Measurements from ENCODE around the gene ULK3. TPM values are rescaled to one million over a fixed set of nuclear protein-coding genes. Genes with fewer than 3 reads are reported as not detected.

The ULK3 gene
- total and polyA plus RNA-seq, 2 donors (not counting 1 experiment from before 2014, with no cell fraction given) = 51.1 to 108 TPM

- peak overlapping the region; percentile 55 for H3K4me2 ChIP-seq (replicated peaks; ENCODE audit: low read depth, low read length, poor library complexity, severe bottlenecking)
- H3K27me3 Mint-ChIP-seq = no peaks in the 10 kb centered on the region
- peak overlapping the region; percentile 41 to 68 for H3K27ac ChIP-seq (ENCODE audit: low read length in 2 of 2)
- peak overlapping the region in 1 of 5 experiments; percentile 12 for H3K4me3 ChIP-seq (ENCODE audit: control extremely low read depth in 1 of 5, extremely low read depth in 1 of 5, insufficient read depth in 1 of 5, low read depth in 2 of 5, low read length in 4 of 5)
- H3K27ac Mint-ChIP-seq = peak overlapping the region; percentile 70
- 14% methylated on average over 5 of the region's 6 CpGs for WGBS (ENCODE audit: insufficient coverage)
- ChIA-PET POLR2A (interaction anchor here (0.6 to 1.2 kb wide), 4 partner anchors 10 to 92 kb away, joined by 3 to 5 read pairs (median 4); partner anchors contain the start of gene ULK3), CTCF (interaction anchor here (0.7 to 7.3 kb wide), 9 partner anchors 11 to 101 kb away, joined by 3 to 40 read pairs (median 3); partner anchors contain the start of gene ULK3)
- H3K4me3 Mint-ChIP-seq = peak overlapping the region; percentile 75
- no peaks in the 10 kb centered on the region for H3K9me3 Mint-ChIP-seq (ENCODE audit: insufficient read depth)
- intact Hi-C loops (cut with micrococcal nuclease) = no loop called here
- H3K4me1 ChIP-seq (ENCODE audit: control insufficient read depth in 2 of 2, insufficient read depth in 2 of 2, low read length in 2 of 2) = peaks cover 50 to 65% of the 10 kb centered on the region in 2 donors
- DNase-seq (peak; percentile 63), ATAC-seq (ENCODE audit: low read depth) (no peak)
- H3K9ac ChIP-seq (ENCODE audit: low read length) = peak overlapping the region; percentile 26
- peaks cover 70% of the 10 kb centered on the region for H3K4me1 Mint-ChIP-seq
- TF ChIP-seq EZH2 (IDR thresholded peaks at IDR 0.05; ENCODE audit: borderline replicate concordance, insufficient read depth, low read depth, low read length, poor library complexity, severe bottlenecking) (no peak), CTCF (IDR thresholded peaks at IDR 0.05) (no peak)
- H3K27me3 ChIP-seq (replicated peaks in 1 of 4; ENCODE audit: control extremely low read depth in 1 of 4, control insufficient read depth in 3 of 4, insufficient read depth in 4 of 4, low read length in 3 of 4) = no peaks in the 10 kb centered on the region
- H3K79me2 ChIP-seq (ENCODE audit: control insufficient read depth, insufficient read depth, low read length) = peaks cover 82% of the 10 kb centered on the region
- peaks cover 68% of the 10 kb centered on the region for H4K20me1 ChIP-seq (ENCODE audit: control insufficient read depth, insufficient read depth, low read length, poor library complexity, severe bottlenecking)
- H3K36me3 ChIP-seq (replicated peaks in 1 of 2; ENCODE audit: control extremely low read depth in 1 of 2, control insufficient read depth in 1 of 2, extremely low read depth in 1 of 2, insufficient read depth in 2 of 2, low read length in 1 of 2) = peaks cover 0 to 18% of the 10 kb centered on the region in 2 experiments
- H2AFZ ChIP-seq (ENCODE audit: insufficient read depth, low read depth, low read length, poor library complexity, severe bottlenecking) = no peak overlapping the region
- H3K9me3 ChIP-seq (ENCODE audit: control extremely low read depth in 1 of 3, control insufficient read depth in 2 of 3, insufficient read depth in 1 of 3, low read length in 2 of 3) = no peaks in the 10 kb centered on the region
These were observed 26.9 kb upstream of the ULK3 start for GRCh38 chr15:74869726-74870407.

GRCh38 chr15:74869372-74869725 is 26.4 kb upstream of the ULK3 start:
- no peaks in the 10 kb centered on the region for H3K9me3 ChIP-seq (ENCODE audit: control extremely low read depth in 1 of 3, control insufficient read depth in 2 of 3, insufficient read depth in 1 of 3, low read length in 2 of 3)
- no peak overlapping the region for H2AFZ ChIP-seq (ENCODE audit: insufficient read depth, low read depth, low read length, poor library complexity, severe bottlenecking)
- no peak for DNase-seq
- TF ChIP-seq CTCF (IDR thresholded peaks at IDR 0.05) = no peak
- no peak for TF ChIP-seq EZH2 (IDR thresholded peaks at IDR 0.05; ENCODE audit: borderline replicate concordance, insufficient read depth, low read depth, low read length, poor library complexity, severe bottlenecking)
- no peak overlapping the region for H3K9ac ChIP-seq (ENCODE audit: low read length)
- peaks cover 73% of the 10 kb centered on the region for H4K20me1 ChIP-seq (ENCODE audit: control insufficient read depth, insufficient read depth, low read length, poor library complexity, severe bottlenecking)
- peaks cover 87% of the 10 kb centered on the region for H3K79me2 ChIP-seq (ENCODE audit: control insufficient read depth, insufficient read depth, low read length)
- H3K4me1 Mint-ChIP-seq = peaks cover 73% of the 10 kb centered on the region
- H3K4me2 ChIP-seq (replicated peaks; ENCODE audit: low read depth, low read length, poor library complexity, severe bottlenecking) = peak overlapping the region; percentile 55
- no peaks in the 10 kb centered on the region for H3K27me3 ChIP-seq (replicated peaks in 1 of 4; ENCODE audit: control extremely low read depth in 1 of 4, control insufficient read depth in 3 of 4, insufficient read depth in 4 of 4, low read length in 3 of 4)
- peaks cover 0 to 18% of the 10 kb centered on the region in 2 experiments for H3K36me3 ChIP-seq (replicated peaks in 1 of 2; ENCODE audit: control extremely low read depth in 1 of 2, control insufficient read depth in 1 of 2, extremely low read depth in 1 of 2, insufficient read depth in 2 of 2, low read length in 1 of 2)
- no peaks in the 10 kb centered on the region for H3K27me3 Mint-ChIP-seq
- no peak for ATAC-seq (ENCODE audit: low read depth)
- intact Hi-C loops (cut with micrococcal nuclease) = no loop called here
- H3K4me3 ChIP-seq (ENCODE audit: control extremely low read depth in 1 of 5, extremely low read depth in 1 of 5, insufficient read depth in 1 of 5, low read depth in 2 of 5, low read length in 4 of 5) = no peak overlapping the region
- peaks cover 50 to 65% of the 10 kb centered on the region in 2 donors for H3K4me1 ChIP-seq (ENCODE audit: control insufficient read depth in 2 of 2, insufficient read depth in 2 of 2, low read length in 2 of 2)
- peak overlapping the region; percentile 70 for H3K27ac Mint-ChIP-seq
- H3K27ac ChIP-seq (ENCODE audit: low read length in 2 of 2) = peak overlapping the region; percentile 11 to 68
- POLR2A ChIA-PET = interaction anchor here (0.6 to 1.2 kb wide), 4 partner anchors 10 to 27 kb away, joined by 3 to 7 read pairs (median 4); partner anchors contain the start of gene ULK3
- no peaks in the 10 kb centered on the region for H3K9me3 Mint-ChIP-seq (ENCODE audit: insufficient read depth)
- CTCF ChIA-PET = interaction anchor here (0.5 to 7.3 kb wide), 6 partner anchors 10 to 100 kb away, joined by 3 to 40 read pairs (median 6); no protein-coding TSS in a partner anchor
- H3K4me3 Mint-ChIP-seq = peak overlapping the region; percentile 75
